GM21360 (cell line): Measurements from ENCODE around the gene JAM2.
"Not testable (repeated sequence)": the region's sequence is repeated elsewhere in the genome, so short reads cannot be mapped to it uniquely, and the experiment has no call there.

Source experiments
- ATAC-seq: cut with Tn5 transposase; IDR thresholded peaks from one replicate; pipeline ENCODE4 v1.9.1; 2021; ENCODE audit warnings: mild to moderate bottlenecking, moderate library complexity; ENCODE audit not compliant: unreplicated experiment

The JAM2 gene

GRCh38 chr21:25714066-25714465 lies 75.0 kb downstream of the JAM2 start:
- not testable (repeated sequence) for ATAC-seq

- ATAC-seq: no peak
Measured at GRCh38 chr21:25717491-25718147, 78.6 kb downstream of the JAM2 start.

GRCh38 chr21:25721987-25722386 lies 82.9 kb downstream of the JAM2 start:
- ATAC-seq: no peak

DNA sequence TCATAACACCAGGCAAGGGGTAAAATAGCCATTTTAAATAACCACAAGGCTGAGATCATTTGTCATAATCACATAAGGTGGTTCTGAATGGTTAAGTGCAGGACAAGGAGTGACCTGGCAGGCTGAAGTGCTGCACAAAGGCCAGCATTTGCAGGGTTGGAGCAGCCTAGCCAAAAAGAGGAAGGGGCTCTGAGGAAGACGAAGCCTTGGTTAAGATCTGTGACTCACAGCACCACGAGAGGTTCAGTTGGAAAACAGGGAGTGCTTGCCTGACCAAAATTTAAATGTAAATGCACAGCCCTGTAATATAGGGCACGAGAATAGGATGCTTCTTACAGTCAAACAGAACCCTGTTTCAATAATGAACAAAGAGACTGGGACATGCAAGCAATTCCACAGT lies 83.6 kb downstream of the JAM2 start:
- ATAC-seq: no peak

DNA sequence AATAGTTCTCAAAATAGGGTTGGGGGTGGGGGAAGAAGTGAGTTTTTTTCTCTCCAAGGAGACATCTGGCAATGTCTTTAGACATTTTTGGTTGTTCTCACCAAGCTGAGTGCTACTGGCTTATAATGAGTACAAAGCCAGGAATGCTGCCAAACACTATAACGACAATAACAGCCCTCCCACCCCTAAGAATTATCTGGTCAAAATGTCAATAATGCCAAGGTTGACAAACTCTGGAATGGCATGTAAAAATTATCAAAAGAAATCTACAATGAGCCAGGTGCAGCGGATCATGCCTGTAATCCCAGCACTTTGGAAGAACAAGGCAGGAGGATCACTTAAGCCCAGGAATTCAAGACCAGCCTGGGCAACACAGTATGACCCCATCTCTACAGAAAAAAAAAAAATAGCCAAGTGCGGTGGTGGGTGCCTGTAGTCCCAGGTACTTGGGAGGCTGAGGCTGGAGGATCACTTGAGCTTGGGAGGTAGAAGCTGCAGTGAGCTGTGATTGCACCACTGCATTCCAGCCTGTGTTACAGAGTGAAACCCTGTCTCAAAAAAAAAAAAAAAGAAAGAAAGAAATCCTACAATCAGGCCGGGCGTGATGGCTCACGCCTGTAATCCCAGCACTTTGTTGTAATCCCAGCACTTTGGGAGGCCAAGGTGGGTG lies 93.2 kb downstream of the JAM2 start:
- ATAC-seq: no peak

- peak; percentile 10 for ATAC-seq
Measured at GRCh38 chr21:25733859-25734653, 95.0 kb downstream of the JAM2 start.

- no peak for ATAC-seq
Measured at GRCh38 chr21:25734654-25734903, 95.5 kb downstream of the JAM2 start.

- ATAC-seq: peak; percentile 88
Measured at GRCh38 chr21:25734904-25735645, 96.0 kb downstream of the JAM2 start, which contains the start of the genes ATP5PF and GABPA. Gene ATP5PF (minus strand): TSS chr21:25734904. CDS start chr21:25729794, 5,110 bp downstream. Gene GABPA (plus strand): TSS chr21:25734972. CDS start chr21:25741599, 6,627 bp downstream.

DNA sequence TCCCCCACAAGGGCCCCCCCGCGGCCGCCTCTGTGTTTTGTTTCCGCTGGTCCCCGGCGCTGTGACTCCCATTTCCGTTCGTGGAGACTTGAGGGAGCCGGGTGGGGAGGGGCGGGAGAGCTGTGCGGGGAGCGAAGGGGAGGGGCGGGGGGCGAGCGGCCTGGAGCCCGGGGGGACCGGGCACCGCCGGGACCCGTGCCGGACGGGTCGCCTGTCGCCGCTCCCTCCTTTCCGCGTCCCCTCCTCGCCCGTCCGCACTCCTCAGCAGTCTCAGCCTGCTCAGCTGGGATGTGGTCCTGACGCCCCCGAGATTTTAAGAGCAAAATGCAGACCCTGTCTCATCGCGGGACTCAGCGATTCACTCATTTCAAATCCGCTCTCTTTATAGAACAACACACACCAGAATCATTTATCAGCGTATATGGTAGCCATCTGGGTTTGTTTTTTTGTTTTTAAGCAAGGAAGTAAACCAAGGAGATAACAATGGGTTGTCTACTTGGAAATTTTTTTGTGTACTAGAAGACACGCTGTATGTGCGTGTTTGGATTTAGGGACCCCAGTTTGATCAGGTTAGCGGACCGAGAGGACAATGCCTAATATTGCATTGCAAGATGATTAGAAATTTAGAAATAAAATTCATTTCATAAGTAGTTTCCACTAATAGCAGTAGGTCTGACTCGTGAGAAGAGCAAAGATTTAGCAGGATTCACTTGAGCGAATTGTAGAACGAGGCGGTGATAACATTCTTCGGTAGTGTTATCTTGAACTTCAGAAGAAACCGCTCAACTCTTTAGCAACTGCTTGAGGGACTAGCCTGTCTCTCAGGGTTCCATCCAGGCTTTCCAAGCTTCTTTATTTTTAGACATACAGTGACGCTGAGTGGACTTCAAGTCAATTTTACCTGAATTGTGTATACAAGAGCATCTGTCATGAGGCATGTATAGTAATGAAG lies 96.9 kb downstream of the JAM2 start:
- ATAC-seq: peak; percentile 11

- ATAC-seq: no peak
Measured at GRCh38 chr21:25737421-25737820, 98.4 kb downstream of the JAM2 start.

- ATAC-seq: no peak
Measured at GRCh38 chr21:25742900-25743299, 103.8 kb downstream of the JAM2 start.

DNA sequence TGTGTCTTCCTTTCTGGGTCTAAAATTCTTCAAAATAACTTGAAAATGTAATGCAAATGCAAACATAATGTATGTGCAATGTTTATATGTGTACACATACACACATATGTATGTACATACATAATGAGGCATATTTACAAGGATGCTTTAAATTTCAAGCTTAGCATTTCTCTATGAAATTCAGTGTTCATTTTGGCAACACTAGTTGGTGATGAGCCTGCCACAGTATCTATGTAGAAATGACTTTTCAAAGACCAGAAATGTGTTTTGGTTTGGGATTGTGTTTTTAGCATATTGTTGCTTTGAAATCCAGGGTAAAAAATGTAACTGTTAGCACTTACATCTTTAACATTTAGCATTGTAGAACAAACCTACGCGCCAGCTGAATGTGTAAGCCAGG lies 105.8 kb downstream of the JAM2 start:
- ATAC-seq: no peak

DNA sequence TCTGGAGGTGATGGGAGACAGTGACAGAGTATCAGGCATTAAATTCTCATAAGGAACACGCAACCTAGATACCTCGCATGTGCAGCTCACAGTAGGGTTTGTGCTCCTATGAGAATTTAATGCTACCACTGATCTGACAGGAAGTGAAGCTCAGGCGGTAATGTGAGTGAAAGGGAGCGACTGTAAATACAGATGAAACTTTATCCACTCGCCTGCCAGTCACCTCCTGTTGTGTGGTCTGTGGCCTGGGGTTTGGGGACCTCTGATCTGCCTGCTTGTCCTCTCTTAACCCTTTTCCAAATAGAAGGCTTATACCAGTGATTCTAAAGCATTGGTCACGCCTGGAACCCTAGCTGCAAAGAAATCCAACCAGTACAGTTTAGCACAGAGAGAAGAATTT lies 111.0 kb downstream of the JAM2 start:
- no peak for ATAC-seq

GRCh38 chr21:25752416-25752815 lies 113.4 kb downstream of the JAM2 start:
- ATAC-seq: no peak

DNA sequence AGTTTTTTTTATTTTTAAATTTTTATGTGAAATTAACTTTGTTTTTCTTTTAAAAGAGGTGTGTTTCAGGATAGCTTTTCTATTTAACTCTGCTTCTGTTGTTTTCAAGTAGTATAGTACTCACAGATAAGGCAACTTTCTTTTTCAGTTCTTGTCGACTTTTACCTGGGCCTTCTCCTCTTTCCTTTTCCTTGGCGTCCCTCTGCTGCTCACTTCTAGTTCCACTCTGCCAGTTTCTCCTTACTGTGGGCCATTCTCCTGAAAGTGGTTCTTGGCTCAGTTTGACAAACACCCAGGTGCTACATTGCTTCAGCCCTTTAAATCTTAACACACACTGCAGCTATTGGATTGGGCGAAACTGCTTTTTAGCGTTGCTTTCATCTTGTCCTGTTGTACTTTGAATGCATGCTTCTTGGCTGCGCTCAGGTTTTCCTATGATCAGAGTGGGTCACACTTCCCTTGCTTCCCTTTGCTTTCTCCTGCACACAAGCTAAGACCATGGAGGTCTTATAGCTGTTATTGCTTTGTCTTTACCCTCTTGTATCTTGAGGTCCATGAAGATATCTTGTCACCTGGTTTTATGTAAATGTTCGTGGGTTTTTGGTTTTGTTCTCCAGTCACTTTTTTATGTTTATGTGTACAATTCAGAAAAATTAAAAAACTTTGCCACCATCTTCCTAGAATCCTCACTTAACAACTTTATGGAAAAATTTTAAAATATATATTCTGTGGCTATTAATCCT lies 117.3 kb downstream of the JAM2 start:
- no peak for ATAC-seq

DNA sequence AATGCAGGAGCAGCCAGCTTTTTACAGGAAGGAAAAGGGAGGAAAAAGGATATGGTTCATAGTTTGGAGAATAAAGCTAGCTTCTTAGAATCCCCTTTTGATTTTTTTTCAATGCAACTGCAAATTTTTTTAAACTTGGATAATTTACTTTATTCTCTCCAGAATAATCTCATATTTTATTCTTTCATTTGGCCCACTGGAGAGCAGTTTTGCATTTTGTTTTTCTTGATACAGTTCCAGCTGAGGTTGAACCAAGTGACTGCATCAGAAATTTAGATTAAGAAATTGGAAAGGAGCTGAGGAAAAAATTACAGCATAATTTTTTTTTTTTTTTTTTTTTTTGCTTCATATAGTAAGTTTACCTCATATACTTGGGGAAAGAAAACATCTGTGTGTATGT lies 118.5 kb downstream of the JAM2 start:
- no peak for ATAC-seq

GRCh38 chr21:25759573-25759972 lies 120.5 kb downstream of the JAM2 start:
- no peak for ATAC-seq

GRCh38 chr21:25760061-25760460 lies 121.0 kb downstream of the JAM2 start:
- no peak for ATAC-seq

DNA sequence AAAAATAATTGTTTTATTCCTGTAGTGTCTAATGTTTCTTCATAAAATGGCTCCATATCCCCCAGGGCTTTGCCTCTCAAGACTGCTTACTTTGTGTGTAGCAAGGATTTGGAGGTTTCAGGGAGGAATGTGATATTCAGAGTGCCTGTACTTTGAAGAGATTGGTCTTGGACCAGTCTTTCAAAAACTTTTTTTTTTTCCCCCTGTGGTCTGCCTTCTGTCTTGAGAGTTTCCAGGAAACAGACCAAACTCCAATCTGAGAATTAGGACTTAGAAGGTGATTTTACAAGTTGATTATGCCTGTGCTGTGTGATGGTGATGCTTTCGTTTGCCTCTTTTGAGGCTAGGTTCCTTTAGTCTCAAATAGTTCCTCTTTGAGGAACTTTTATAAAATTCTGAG lies 121.6 kb downstream of the JAM2 start:
- ATAC-seq: no peak

- ATAC-seq: no peak
Measured at GRCh38 chr21:25764065-25764464, 125.0 kb downstream of the JAM2 start.
